ENCODE measurements around the gene ZMYM1.
"Not testable (repeated sequence)": the region's sequence is repeated elsewhere in the genome, so short reads cannot be mapped to it uniquely, and the experiment has no call there.

ZMYM1 gene

DNA sequence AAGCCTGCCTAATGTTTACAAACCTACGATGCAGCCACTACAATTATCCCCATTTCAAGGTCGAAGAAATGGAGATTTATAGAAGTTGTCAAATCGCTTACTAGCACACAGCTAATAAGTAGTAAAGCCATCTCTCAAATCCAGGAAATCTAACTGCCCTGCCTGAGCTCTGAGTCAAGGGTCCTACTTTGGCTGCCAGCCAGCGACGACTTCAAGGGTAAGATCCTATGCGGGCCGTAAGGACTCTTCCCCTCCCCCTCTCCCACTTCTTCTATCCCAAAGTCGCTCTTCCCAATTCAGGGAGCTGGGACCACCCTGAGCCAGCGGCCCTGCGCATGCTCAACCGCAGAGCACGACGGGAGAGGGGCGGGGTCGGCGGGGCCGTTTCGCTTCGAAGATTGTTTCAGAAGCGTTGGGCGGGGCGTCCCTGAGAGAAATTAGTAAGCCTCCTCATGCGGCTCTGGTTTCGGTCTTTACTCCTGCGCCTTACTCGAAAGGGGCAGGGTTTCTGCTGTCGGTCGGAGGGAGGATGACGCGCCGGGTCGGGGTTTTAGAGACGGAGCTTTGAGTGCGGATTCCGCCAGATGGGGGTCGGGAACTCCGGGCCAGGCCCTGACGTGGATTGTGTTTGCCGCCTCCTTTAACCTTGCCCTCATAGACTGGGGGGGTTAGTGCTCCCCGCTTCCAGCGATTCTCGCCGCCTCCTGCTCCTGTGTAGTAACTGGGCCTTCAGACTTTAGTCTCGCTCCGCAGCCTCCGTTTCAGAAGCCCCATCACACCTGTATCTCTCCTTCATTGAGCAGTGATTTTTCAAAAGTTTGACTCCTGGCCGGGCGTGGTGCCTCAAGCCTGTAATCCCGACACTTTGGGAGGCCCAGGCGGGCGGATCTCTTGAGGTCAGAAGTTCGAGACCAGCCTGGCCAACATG is at the start of gene ZMYM1:
TSS of gene ZMYM1 (plus strand) at position 383 of the 928 bp plus-strand sequence. CDS start 14,603 bp downstream, outside the sequence.
- DNase-seq (ENCODE audit: low read depth in 2 of 3, low spot score in 1 of 3), result peak; percentile 80 to 86 (median 84)

- DNase-seq (ENCODE audit: low read depth in 2 of 3, low spot score in 1 of 3), result no peak
Observed at GRCh38 chr1:35029761-35030160, 49.4 kb upstream of the ZMYM1 start.

GRCh38 chr1:35030338-35030737 is 48.8 kb upstream of the ZMYM1 start:
- no peak for DNase-seq (ENCODE audit: low read depth in 2 of 3, low spot score in 1 of 3)

- peak; percentile 10 to 23 (median 17) for DNase-seq (ENCODE audit: low read depth in 2 of 3, low spot score in 1 of 3)
Observed at GRCh38 chr1:35030756-35031446, 48.3 kb upstream of the ZMYM1 start.

- no peak for DNase-seq (ENCODE audit: low read depth in 2 of 3, low spot score in 1 of 3)
Observed at GRCh38 chr1:35032384-35032739, 46.8 kb upstream of the ZMYM1 start.

GRCh38 chr1:35033346-35033745 is 45.8 kb upstream of the ZMYM1 start:
- no peak for DNase-seq (ENCODE audit: low read depth in 2 of 3, low spot score in 1 of 3)

DNA sequence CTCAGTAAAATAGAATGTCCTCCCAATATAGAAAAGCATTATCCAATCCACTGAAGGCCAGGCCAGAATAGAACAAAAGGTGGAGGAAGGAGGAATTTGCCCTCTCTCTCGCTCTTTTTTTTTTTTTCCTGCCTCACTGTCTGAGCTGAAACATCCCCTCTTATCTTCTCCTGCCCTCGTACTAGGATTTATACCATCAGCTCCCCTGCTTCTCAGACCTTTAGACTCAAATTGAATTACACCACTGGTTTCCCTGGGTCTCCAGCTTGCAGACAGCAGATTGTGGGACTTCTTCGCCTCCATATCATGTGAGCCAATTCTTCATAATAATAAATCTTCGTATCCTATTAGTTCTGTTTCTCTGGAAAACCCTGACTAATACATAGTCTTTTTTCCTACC is 42.6 kb upstream of the ZMYM1 start:
- DNase-seq (ENCODE audit: low read depth in 2 of 3, low spot score in 1 of 3), result no peak

- DNase-seq (ENCODE audit: low read depth in 2 of 3, low spot score in 1 of 3), result no peak
Observed at GRCh38 chr1:35037206-35037605, 42.0 kb upstream of the ZMYM1 start.

DNA sequence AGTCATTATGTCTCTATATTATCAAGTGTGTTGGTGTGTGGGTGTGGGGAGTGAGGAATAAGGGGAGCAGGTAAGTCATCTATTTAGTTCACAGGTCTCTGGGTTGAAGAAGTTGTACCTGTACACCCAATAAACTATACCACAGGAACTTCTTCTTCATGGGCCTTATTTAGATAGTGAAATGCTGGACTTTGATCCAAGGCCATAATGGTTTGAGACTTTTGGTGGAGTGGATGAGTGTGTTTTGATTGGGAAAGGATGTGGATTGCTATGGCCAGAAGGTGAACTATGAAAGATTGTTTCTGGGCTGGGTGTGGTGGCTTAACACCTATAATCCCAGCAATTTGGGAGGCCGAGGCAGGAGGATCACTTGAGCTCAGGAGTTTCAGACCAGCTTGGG is 40.5 kb upstream of the ZMYM1 start:
- no peak for DNase-seq (ENCODE audit: low read depth in 2 of 3, low spot score in 1 of 3)

DNA sequence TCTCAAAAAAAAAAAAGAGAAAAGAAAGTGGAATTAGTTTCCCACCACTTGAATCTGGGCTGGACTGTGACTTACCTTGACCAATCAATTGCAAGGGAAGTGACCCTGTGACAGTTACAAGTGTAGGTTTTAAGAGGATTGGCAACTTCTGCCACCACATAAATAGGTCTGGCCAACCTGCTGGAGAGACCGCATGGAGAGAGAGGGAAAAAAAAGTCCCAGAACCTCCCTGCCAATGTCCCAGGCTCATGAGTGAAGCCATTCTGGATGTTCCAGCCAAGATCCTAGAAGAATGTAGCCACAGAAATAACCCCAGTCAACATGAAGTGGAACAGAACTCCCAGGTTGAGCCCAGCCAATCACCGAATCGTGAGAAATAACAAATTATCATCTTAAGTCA is 35.7 kb upstream of the ZMYM1 start:
- DNase-seq (ENCODE audit: low read depth in 2 of 3, low spot score in 1 of 3), result no peak

GRCh38 chr1:35044431-35044830 is 34.8 kb upstream of the ZMYM1 start:
- DNase-seq (ENCODE audit: low read depth in 2 of 3, low spot score in 1 of 3), result no peak

- no peak for DNase-seq (ENCODE audit: low read depth in 2 of 3, low spot score in 1 of 3)
Observed at GRCh38 chr1:35046730-35047129, 32.5 kb upstream of the ZMYM1 start.

DNA sequence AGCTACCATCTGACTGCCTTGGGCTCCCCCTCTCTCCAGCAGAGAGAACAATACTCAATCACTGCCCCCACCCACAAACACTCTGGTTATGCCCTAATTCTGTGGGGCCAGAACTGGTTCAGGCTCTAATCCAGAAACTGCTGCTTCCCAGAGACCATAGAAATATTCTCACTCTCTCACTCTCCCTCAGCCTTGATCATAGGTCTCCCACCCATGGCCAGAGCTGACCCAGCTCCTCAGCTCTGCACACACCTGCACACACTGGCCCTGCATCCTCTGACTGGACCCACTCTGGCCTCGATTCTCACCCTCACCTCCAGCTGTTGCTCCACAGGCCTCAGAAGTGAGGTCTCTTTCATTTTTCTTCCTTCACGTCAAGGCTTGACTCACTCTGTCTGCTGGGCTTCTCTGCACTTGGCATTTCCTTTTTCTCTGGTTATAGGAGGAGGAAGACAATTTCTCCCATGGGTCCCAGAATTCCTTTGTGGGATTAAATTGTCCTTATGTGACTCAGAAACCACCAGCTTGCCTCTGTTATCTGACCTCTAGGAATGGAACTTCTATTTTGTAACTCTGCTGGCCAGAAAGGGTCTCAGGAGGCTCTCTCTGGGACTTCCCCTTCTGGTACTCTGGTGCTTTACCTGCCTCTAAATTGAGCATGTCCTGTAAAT is 31.9 kb upstream of the ZMYM1 start:
- no peak for DNase-seq (ENCODE audit: low read depth in 2 of 3, low spot score in 1 of 3)

GRCh38 chr1:35049116-35049515 is 30.1 kb upstream of the ZMYM1 start:
- DNase-seq (ENCODE audit: low read depth in 2 of 3, low spot score in 1 of 3), result no peak

- no peak for DNase-seq (ENCODE audit: low read depth in 2 of 3, low spot score in 1 of 3)
Observed at GRCh38 chr1:35053433-35053832, 25.8 kb upstream of the ZMYM1 start.

- not testable (repeated sequence) for DNase-seq (ENCODE audit: low read depth in 2 of 3, low spot score in 1 of 3)
Observed at GRCh38 chr1:35054282-35054681, 24.9 kb upstream of the ZMYM1 start.

DNA sequence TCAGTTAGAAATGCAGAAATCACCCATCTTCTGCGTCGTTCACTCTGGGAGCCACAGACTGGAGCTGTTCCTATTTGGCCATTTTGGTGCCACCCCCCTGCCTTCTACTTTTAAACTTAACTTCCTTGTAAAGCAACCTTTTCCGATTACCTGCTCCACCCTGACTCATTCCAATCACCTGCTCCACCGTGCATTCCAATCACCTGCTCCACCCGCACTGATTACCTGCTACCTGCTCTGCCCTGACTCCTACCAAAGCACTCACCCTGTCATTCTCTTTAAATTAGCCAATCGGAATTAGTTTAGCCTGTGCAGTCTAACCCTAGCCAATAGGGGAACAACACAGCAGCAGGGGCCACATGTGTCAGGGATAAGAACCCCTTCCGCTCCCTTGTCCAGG is 20.9 kb upstream of the ZMYM1 start:
- DNase-seq (ENCODE audit: low read depth in 2 of 3, low spot score in 1 of 3), result not testable (repeated sequence)

GRCh38 chr1:35058988-35059387 is 20.2 kb upstream of the ZMYM1 start:
- no peak for DNase-seq (ENCODE audit: low read depth in 2 of 3, low spot score in 1 of 3)

DNA sequence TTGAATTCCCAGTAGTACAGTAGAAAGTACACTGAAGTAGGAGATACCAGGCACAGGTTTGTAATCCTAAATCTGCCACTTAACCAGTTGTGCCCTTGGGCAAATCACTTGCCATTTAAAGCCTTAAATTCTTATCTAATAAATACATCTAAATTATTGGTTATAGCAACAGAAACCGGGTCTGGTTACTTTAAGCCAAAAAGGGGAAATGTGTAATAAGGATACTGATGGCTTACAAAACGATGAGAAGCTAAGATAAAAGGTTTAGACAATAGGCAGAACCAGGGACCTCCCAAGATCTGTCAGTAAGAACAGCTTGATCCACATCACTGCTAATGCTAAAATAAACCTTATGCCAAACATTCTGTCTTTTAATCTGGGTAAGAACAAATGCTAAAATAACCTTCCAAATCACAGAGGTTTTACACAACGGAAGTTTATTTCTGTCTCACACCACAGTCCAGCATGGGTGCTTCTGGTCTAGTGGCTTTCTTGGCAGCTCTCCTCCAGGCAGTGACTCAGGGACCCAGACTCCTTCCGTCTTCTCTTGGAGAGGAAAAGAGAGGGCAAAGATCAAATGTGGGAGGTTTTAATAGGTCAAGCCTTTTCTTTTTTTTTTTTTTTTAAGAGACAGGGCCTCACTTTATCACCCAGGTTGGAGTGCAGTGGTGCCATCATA is 16.5 kb upstream of the ZMYM1 start:
- no peak for DNase-seq (ENCODE audit: low read depth in 2 of 3, low spot score in 1 of 3)

GRCh38 chr1:35064265-35064664 is 14.9 kb upstream of the ZMYM1 start:
- DNase-seq (ENCODE audit: low read depth in 2 of 3, low spot score in 1 of 3), result no peak

DNA sequence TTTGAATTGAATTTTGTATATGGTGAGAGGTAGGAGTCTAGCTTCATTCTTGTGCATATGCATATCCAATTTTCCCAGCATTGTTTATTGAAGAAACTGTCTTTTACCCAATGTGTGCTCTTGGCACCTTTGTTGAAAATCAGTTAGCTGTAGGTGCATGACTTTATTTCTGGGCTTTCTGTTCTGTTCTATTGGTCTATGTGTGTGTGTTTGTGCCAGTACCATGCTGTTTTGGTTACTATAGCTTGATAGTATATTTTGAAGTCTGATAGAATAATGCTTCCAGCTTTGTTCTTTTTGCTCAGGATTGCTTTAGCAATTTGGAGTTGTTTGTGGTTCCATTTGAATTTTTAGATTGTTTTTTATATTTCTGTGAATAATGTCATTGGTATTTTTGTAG is 9.4 kb upstream of the ZMYM1 start:
- no peak for DNase-seq (ENCODE audit: low read depth in 2 of 3, low spot score in 1 of 3)

Data from stimulated activated CD4-positive, alpha-beta T cell treated with anti-CD3 and anti-CD28 coated beads, Interleukin-12 subunit alpha, Interleukin-12 subunit beta, amount 100 ng/mL, for 48 hours (primary cell).